HG03460 (cell line): ENCODE data around the gene MVD.
A peak's percentile ranks its signal among the peaks of the same experiment; 100 is the strongest.

Experiments
- ATAC-seq: cut with Tn5 transposase; IDR thresholded peaks from one replicate; pipeline ENCODE4 v1.9.1; 2021; ENCODE audit not compliant: unreplicated experiment

The MVD gene

GRCh38 chr16:88697831-88698615 is 35.1 kb upstream of the MVD start:
- ATAC-seq, result no peak

DNA sequence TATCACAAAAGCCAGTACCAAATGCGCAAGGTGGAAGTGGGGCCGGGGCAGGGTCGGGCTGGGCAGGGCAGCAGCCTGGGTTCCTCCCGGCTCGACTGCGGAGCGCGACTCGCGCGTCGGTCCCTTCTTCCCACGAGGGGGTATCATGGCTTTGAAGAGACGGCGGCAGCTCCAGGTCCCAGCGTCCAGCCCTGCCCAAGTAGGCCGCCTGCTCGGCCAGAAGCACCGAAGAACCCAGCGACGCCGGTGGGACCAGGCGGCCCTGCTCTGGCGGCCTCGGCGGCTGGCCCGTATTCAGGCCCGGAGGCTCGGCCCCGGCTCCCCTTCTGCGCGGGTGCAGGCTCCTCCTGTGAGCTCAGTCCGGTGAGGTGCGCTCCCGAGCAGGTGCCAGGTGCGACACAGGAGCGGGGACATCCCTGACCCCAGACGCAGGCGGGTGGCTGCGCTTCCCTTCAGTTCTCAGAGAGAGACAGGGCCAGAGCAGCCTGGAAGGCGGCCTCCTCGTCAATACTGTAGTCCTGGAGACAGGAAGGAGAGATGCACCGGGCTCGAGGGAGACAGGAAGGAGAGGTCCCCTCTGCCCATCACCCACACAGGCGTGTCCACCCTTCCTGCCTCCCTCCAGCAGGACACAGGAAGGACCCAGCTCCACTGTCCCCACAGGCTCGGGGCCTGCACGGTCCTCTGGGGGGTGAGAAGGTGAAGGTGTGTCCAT is 34.4 kb upstream of the MVD start:
- ATAC-seq, result no peak

DNA sequence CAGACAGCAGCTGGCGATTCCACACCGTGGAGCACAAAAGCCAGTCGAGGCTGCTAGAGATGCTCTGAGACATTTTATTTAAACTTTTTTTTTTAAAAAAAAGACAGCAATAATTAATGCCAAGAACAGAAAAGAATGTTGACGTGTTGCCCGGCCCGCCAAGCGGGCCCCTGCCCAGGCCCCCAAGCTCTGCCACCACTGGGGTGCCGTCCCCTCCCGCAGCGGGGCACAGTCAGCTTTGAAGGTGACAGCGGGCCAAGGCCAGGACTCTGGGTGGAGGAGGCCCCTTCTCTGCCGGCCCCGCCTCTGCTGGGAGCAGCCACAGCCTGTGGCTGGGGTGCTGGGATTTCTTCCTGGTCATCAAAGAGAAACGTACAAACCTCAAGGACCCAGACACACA is 33.5 kb upstream of the MVD start:
- ATAC-seq, result no peak

- no peak for ATAC-seq
These were observed 32.9 kb upstream of the MVD start for GRCh38 chr16:88695753-88696152.

DNA sequence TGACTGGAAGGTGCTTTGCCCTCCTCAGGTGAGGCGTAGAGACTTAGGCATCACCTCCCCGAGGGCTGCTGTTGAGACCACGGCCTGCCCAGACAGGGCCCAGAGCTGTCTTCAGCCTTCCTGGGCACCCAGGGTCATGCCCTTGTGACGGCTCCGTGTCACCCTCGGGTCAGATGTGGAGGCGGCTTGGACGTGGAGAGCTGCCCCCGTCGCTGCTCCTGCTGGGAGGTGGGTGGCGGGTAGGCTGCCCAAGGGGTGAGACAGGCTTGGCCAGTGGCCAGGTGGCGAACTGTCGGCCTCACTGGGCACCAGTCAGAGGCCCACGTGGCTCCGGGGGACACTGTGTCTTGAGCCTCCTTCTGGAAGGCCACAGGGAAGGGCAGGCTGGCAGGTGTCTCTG is 32.3 kb upstream of the MVD start:
- no peak for ATAC-seq

DNA sequence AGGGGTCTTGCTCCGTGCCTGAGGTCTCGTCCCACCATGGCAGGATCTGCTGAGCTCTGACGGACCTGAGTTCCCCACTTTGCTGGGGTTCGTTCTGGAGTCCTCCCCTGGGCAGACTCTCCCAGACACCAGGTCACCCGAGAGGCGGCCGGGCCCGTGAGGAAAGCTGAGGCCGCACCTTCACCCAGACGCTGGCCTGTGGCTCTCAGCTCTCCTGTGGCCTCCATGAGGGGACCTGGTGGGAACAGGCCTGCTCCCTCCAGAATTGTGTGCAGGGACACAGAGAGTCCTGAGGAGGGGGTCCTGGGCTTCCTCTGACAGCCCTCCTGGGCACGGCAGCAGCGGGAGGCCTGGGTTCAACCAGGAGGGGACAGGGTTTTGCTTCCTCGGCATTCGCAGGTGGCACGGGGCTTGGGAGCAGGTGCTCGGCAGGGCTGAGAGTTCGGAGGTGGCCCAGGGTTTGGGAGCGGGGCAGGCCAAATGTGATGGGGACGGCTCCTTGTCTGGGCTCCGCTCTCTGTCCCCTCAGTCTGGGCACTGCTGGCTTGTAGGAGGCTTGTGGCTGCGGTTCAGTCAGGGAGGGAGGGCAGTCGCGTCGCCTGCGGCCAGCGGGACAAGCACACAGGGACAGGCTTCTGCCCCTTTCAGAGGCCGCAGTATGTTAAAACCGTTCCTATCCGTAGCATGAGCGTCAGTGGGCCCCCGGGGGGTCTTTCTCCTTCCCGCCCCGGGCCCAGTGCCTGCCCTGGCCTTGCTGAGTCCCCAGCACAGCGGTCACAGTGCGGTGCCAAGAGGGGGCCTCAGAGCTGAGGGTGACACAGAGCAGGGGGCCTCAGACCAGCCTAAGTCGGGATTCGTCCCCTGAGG is 31.6 kb upstream of the MVD start:
- no peak for ATAC-seq

DNA sequence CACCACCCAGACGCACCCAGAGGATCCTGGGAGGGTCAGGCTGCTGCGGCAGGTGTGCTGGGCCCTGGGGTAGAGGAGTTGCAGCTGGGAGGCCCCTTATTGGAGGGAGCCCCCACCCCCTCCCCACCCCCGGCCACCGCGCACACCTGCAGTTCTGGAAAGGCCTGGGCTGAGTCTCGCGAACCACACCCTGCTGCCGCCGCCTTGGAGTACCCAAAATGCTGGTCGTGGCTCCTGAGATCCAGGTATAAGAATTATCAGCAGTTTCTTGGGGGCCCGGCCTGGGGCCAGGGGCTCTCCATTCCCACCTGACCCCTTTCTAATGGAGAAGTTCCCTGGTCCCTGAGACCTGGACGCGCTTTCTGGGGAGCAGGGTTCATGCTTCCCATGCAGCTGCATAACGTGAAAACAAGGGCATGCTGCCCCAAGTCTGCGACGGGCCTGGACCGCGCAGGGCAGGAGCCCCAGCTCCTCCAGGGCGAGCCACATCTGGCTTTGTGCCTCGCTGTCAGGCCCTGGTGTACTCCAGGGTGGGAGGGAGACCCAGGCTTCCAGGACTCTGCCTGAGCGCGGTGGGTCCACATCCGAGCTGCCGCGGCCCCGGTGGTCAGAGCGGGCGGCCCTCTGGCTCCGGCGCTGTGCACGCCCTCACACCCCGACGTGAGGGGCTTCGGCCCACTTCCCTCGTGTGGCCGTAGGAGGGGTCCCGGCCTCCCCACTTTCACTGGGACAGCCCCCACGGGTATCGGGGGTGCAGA is 30.7 kb upstream of the MVD start:
- no peak for ATAC-seq

DNA sequence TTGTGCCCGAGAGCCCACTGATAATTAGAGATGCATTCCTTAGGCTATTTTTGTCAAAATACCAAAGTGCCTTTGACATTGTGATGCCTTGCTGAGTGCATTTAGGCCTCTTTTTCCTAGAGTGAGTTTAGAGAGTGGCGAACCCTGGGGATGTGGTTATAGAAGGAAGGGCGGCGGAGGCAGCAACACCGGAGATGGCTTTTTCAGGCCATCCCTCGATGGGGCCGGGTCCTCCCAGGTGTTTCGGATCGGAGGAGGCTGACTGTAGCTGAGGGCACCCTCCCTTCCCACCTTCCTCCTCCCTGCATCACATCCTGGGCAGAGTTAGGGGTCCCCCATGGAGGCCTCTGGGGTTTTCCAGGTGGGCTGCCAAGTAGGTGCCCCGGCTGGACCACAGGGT is 30.0 kb upstream of the MVD start:
- no peak for ATAC-seq

DNA sequence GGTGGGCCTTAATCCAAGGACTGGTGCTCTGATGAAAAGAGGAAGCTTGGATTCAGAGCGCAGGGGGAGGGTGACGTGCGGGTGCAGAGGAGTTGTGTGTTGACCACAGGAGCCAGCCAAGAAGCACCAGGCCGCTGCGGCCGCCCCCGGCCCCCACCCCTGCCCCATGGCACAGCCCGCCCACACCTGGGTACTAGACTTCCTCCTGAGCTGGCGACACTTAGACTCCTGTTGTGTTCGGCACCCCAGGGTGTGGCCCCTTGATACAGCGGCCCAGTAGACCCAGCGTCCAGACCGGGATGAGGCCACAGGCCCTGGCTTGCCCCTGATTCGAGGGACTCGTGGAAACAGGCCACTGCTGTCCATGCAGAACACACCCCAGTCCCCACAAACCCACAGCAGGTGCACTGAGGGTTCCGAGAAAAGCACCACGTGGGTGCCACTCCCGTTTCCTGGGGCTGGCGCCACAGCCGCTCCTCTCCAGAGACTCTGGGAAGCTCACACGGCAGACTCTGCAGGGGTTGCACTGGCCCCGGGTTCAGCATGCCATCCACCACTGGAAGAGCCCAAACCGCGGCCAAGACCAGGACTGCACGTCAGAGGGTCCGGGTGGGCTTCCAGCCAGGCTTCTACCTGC is 29.2 kb upstream of the MVD start:
- no peak for ATAC-seq

GRCh38 chr16:88691129-88691813 is 28.4 kb upstream of the MVD start:
- no peak for ATAC-seq

GRCh38 chr16:88690341-88691128 is 27.6 kb upstream of the MVD start:
- no peak for ATAC-seq

DNA sequence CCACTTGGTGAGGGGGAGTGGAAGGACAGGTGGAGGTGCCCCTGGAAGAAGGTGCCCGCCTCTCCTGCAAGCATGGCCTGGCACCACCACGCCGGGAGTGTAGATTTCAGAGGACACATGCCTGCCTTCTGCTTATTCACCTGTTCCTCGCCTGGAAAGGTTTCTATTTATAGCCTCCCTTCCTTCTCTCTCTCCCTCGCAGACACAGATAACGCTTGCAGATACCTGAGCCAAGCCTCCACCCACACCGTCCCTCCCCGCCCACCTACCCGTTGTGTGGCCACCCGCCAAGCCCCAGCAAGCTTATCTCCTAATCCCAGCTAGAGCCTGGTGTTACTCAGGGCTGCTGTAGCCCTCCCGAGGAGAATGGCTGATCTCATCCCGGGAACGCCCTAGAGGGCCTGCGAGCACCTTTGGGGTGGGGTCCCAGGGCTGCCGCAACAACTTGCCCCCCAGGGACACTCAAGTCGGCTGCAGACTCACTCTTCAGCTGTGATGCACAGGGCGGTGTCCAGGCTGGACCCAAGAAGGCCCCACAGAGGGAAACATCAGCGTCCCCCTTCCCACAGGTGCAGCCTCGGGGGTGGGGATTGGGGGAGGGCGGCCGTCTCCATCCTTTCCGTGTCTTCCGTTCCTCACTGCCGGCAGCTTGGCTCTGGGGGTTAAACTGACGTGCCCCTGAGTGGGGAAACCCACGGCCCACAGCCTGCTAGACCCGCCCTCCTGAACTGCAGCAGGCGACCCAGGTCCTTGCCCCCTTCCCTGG is 25.3 kb upstream of the MVD start:
- ATAC-seq, result no peak

- ATAC-seq, result no peak
These were observed 24.8 kb upstream of the MVD start for GRCh38 chr16:88687676-88688012.

DNA sequence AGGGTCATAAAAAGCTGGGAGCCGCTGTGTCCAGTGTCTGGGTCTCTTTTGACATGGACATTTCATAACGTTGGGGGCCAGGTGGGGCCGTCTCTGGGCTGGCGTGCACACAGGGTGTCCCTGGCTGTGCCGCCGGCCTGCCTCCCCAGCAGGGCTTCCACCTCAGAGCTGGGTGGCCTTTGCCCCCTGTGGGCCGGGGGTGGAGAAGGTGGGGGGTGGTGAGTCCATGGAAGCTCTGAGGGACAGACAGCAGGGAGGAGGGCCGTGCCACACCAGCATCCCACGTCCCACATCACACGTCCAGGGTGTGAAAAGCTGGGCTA is 24.3 kb upstream of the MVD start:
- no peak for ATAC-seq

- ATAC-seq, result peak; percentile 70
These were observed 23.8 kb upstream of the MVD start, which contains the start of gene SNAI3 for GRCh38 chr16:88686439-88687253. SNAI3 (minus strand) TSS chr16:88686507; CDS start chr16:88686406, 101 bp downstream.

GRCh38 chr16:88686062-88686438 is 23.2 kb upstream of the MVD start:
- no peak for ATAC-seq

DNA sequence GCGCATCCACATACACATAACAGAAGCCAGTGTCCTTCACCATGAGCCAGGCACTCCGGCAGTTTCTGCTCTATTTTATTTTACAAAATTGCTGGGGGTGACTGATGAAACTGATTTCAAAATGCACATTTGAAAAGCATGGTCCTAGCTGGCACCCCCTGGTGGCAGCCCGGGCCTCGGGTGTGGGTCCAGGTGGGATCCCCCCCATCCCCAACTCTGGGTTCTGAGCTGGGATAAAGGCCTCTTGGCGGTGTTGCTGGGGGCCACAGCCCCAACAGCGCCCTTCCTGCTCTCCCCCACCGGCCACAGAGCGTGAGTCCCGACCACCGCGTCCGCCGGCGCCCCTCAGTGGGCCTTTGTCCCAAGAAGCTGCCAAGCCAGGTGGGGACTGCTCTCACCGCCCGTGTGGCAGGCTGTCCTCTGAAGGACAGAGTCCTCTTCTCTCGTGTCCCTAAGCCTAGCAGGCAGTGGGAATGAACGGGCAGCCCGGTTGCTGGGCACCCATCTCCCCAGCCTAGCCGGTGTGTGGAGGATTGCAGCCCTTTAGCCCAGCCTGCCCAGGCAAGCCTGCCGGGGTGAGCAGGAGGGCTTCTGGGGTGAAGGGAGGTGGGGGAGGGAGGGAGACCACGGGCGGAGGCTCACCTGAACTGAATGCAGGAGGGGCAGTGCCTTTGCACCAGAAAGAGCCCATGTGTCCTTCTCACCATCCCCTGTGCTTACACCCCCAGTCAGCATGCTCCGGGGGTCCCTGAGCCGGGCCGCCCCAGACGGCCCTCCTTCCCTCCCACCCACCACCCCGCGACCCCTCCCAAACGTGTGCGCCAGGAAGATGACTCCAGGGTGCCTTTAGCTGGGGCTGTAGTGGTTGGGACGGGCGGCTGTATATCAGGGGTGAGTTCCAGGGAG is 22.5 kb upstream of the MVD start:
- ATAC-seq, result no peak
